A549 (cell line): ENCODE results near the gene ACKR2. TPM values are rescaled to one million over a fixed set of nuclear protein-coding genes. Genes with fewer than 3 reads are reported as not detected.

Experiments
- ATAC-seq, 2 experiments: fragments of 200-7000 bp in 1 of 2; fragments of >200 bp in 1 of 2; cut with Nextera tagmentation in 1 of 2; cut with Tn5 transposase in 1 of 2; 3 replicates each; pipeline versions ENCODE4 v1.8.0 to v1.9.1; 2018 to 2020; ENCODE audit warnings: mild to moderate bottlenecking in 1 of 2, moderate library complexity in 1 of 2
- CTCF ChIA-PET: fragments of 300-600 bp; sonication (Branson Sonifier 250); formaldehyde crosslinking; extraction: SDS; loops from one replicate; lab custom pipeline; 2021; ENCODE audit warnings: antibody characterized with exemption, inconsistent platforms; lab: Yijun Ruan, JAX
- POLR2A ChIA-PET: fragments of 350-600 bp; formaldehyde crosslinking; extraction: SDS; loops from one replicate; lab custom pipeline; 2021; ENCODE audit warnings: antibody characterized with exemption, inconsistent platforms; lab: Yijun Ruan, JAX
- DNase-seq, 2 experiments: peaks; one replicate each; pipeline versions ENCODE4 v3.0.0 to v3.0.0-alpha.2; 2011 to 2016; ENCODE audit warnings: low read depth in 1 of 2, low spot score in 1 of 2
- FAIRE-seq: peaks from 2 replicates; lab custom pipeline; 2011; peaks lifted over from hg19 to GRCh38; lab: Jason Lieb, UNC
- H3K27ac ChIP-seq, 2 experiments: fragments of >200 bp; sonication (Bioruptor Twin); formaldehyde crosslinking; 3 replicates each; pipeline ENCODE4 v1.5.1; 2016 to 2017
- H3K4me1 ChIP-seq: fragments of >200 bp; sonication (Bioruptor Twin); formaldehyde crosslinking; 3 replicates; pipeline ENCODE4 v1.6.1; 2016
- H3K4me2 ChIP-seq: fragments of >200 bp; sonication (Bioruptor Twin); formaldehyde crosslinking; 3 replicates; pipeline ENCODE4 v1.6.1; 2016
- H3K4me3 ChIP-seq: fragments of >200 bp; sonication (Bioruptor Twin); formaldehyde crosslinking; 3 replicates; pipeline ENCODE4 v1.5.1; 2016
- H3K9me3 ChIP-seq: fragments of >200 bp; sonication (Bioruptor Twin); formaldehyde crosslinking; 3 replicates; pipeline ENCODE4 v1.6.1; 2016
- BCL3 ChIP-seq: fragments of >200 bp; sonication (Bioruptor Twin); formaldehyde crosslinking; IDR thresholded peaks from 3 replicates; pipeline ENCODE4 v1.6.1; 2016
- CBX8 ChIP-seq: fragments of 200-600 bp; sonication (generic); IDR thresholded peaks from 2 replicates; pipeline ENCODE4 v1.6.1; 2016
- EP300 ChIP-seq, 2 experiments: fragments of >200 bp; sonication (Bioruptor Twin); formaldehyde crosslinking; IDR thresholded peaks; 2 replicates in 1 of 2; 3 replicates in 1 of 2; pipeline ENCODE4 v1.6.1; 2016 to 2017
- FOSB ChIP-seq: fragments of 250-450 bp; sonication (Bioruptor Pico); IDR thresholded peaks from 2 replicates; pipeline ENCODE4 v1.5.0; 2020; ENCODE audit warnings: mild to moderate bottlenecking, moderate library complexity
- FOXS1 ChIP-seq: fragments of 250-450 bp; sonication (Bioruptor Pico); IDR thresholded peaks from 2 replicates; pipeline ENCODE4 v1.5.0; 2020; ENCODE audit warnings: mild to moderate bottlenecking, moderate library complexity
- HDAC2 ChIP-seq: fragments of 200-600 bp; sonication (generic); IDR thresholded peaks from 2 replicates; pipeline ENCODE4 v1.6.1; 2016
- HOXA7 ChIP-seq: fragments of 250-450 bp; sonication (Bioruptor Pico); IDR thresholded peaks from 2 replicates; pipeline ENCODE4 v1.5.0; 2020; ENCODE audit warnings: mild to moderate bottlenecking, moderate library complexity
- RAD21 ChIP-seq, 2 experiments: fragments of >200 bp in 1 of 2; sonication (Bioruptor Twin) in 1 of 2; formaldehyde crosslinking in 1 of 2; IDR thresholded peaks in 1 of 2; conservative IDR thresholded peaks in 1 of 2; 2 replicates in 1 of 2; 3 replicates in 1 of 2; pipeline ENCODE4 v1.6.1; 2012 to 2018; ENCODE audit warnings: inconsistent platforms in 1 of 2
- REST ChIP-seq: fragments of 200-600 bp; sonication (generic); IDR thresholded peaks from 2 replicates; pipeline ENCODE4 v1.6.1; 2016; ENCODE audit warnings: antibody characterized with exemption, mild to moderate bottlenecking, moderate library complexity
- SREBF2 ChIP-seq: fragments of 450-650 bp; IDR thresholded peaks from 2 replicates; pipeline ENCODE4 v1.6.1; 2014; ENCODE audit warnings: mild to moderate bottlenecking, moderate library complexity
- USF2 ChIP-seq: fragments of 450-650 bp; IDR thresholded peaks from 2 replicates; pipeline ENCODE4 v1.6.1; 2014; ENCODE audit warnings: antibody characterized with exemption
- ZC3H11A ChIP-seq: fragments of 450-650 bp; IDR thresholded peaks from 2 replicates; pipeline ENCODE4 v1.6.1; 2014; ENCODE audit warnings: antibody characterized with exemption, mild to moderate bottlenecking
- ZFP36 ChIP-seq: fragments of 450-650 bp; IDR thresholded peaks from 2 replicates; pipeline ENCODE4 v1.6.1; 2014; ENCODE audit warnings: borderline replicate concordance; ENCODE audit not compliant: partially characterized antibody
- ZNF302 ChIP-seq: fragments of 250-450 bp; sonication (Bioruptor Pico); IDR thresholded peaks from 2 replicates; pipeline ENCODE4 v1.9.0; 2021; ENCODE audit warnings: inconsistent platforms, mild to moderate bottlenecking, moderate library complexity
- WGBS: methylation state at CpG from one replicate; pipeline ENCODE4 v1.1.6; 2017; ENCODE audit errors: missing lambda C conversion rate; 5-methylcytosine and 5-hydroxymethylcytosine counted together
- polyA plus RNA-seq, 4 experiments: library from polyadenylated mRNA; depleted of rRNA in 3 of 4; stranded (reverse); fragments of >200 nt; fragmentation: RNase III in 1 of 4; extraction: RNeasy Plus Mini Kit Qiagen cat#74134 plus additional on column Dnase treatment in 1 of 4; gene quantifications; 2 replicates in 3 of 4; 3 replicates in 1 of 4; pipeline ENCODE4 v1.2.3, GENCODE V29; 2011 to 2017

The ACKR2 gene
- polyA plus RNA-seq, 2 of the 4 experiments (the other 2 are of a cell fraction) = 0.06 TPM; not detected in 1

- no peak for TF ChIP-seq REST
- TF ChIP-seq HDAC2 = no peak
Observed at GRCh38 chr3:42778644-42779043, 30.6 kb upstream of the ACKR2 start (continued).

- 67% methylated on average over 3 of the region's 3 CpGs for WGBS
- no peak for DNase-seq
- TF ChIP-seq RAD21 (conservative IDR thresholded peaks at IDR 0.05 in 1 of 2, IDR thresholded peaks at IDR 0.05 in 1 of 2) (no peak), HOXA7 (CRISPR knock-in tag) (no peak), ZC3H11A (no peak), SREBF2 (no peak), REST (no peak), FOXS1 (CRISPR knock-in tag) (no peak), ZFP36 (no peak), EP300 (IDR thresholded peaks at IDR 0.05) (no peak), USF2 (no peak), ZNF302 (CRISPR knock-in tag) (no peak), FOSB (no peak), CBX8 (no peak), BCL3 (no peak)
- no peak overlapping the region for H3K4me3 ChIP-seq
- ChIA-PET CTCF (interaction anchor here (0.6 to 3.2 kb wide), 20 partner anchors 10 to 229 kb away, joined by 3 to 25 read pairs (median 4); no protein-coding TSS in a partner anchor), POLR2A (no interaction called here)
- FAIRE-seq = no peak
- no peaks in the 10 kb centered on the region for H3K4me1 ChIP-seq
- H3K4me2 ChIP-seq = no peak overlapping the region
- no peaks in the 10 kb centered on the region for H3K9me3 ChIP-seq
- no peak overlapping the region for H3K27ac ChIP-seq
- no peak for ATAC-seq
Observed at GRCh38 chr3:42780398-42780797, 28.8 kb upstream of the ACKR2 start.
